Measurements from ENCODE around the gene SMYD3.

GRCh38 chr1:245876586-245876985 is 630.5 kb downstream of the SMYD3 start:
- TF ChIP-seq CTCF (IDR thresholded peaks at IDR 0.05) (no peak), POLR2A (IDR thresholded peaks at IDR 0.05) (no peak)
